Adrenal gland (tissue), 12 donors: ENCODE results near the gene PSKH1. TPM values are rescaled to one million over a fixed set of nuclear protein-coding genes. Genes with fewer than 3 reads are reported as not detected.
A peak's percentile ranks its signal among the peaks of the same experiment; 100 is the strongest.
"Not testable (repeated sequence)": the region's sequence is repeated elsewhere in the genome, so short reads cannot be mapped to it uniquely, and the experiment has no call there.

Experiments used
- DNase-seq, 7 donors: peaks; one replicate each; pipeline ENCODE4 v3.0.0-alpha.2; 2019 to 2020
- H3K27ac ChIP-seq, 5 donors: fragments of 200-600 bp; sonication (generic) in 4 of 5; 1 replicate in 3 of 5; 2 replicates in 2 of 5; pipeline versions ENCODE4 v1.5.1 to v1.8.0; 2016 to 2020; ENCODE audit warnings: mild to moderate bottlenecking in 1 of 5
- H3K27me3 ChIP-seq: fragments of 200-600 bp; 2 replicates; pipeline ENCODE4 v1.8.0; 2021
- H3K36me3 ChIP-seq, 2 donors: fragments of 200-600 bp; replicated peaks in 1 of 2; 1 replicate in 1 of 2; 2 replicates in 1 of 2; pipeline versions ENCODE4 v1.5.1 to v1.8.0; 2018 to 2022
- H3K4me1 ChIP-seq, 2 donors: fragments of 200-600 bp; replicated peaks in 1 of 2; 1 replicate in 1 of 2; 2 replicates in 1 of 2; pipeline versions ENCODE4 v1.5.1 to v1.8.0; 2018 to 2021
- H3K4me3 ChIP-seq, 4 donors: fragments of 200-600 bp; sonication (generic) in 3 of 4; one replicate each; pipeline ENCODE4 v1.5.1; 2016 to 2018
- H3K9me3 ChIP-seq, 3 donors: fragments of 200-600 bp; sonication (generic) in 1 of 3; replicated peaks in 1 of 3; 1 replicate in 2 of 3; 2 replicates in 1 of 3; pipeline versions ENCODE4 v1.5.1 to v1.8.0; 2016 to 2021
- CTCF ChIP-seq, 6 experiments: fragments of 450-650 bp in 4 of 6; fragments of 200-600 bp in 2 of 6; sonication (generic) in 1 of 6; IDR thresholded peaks; 1 replicate in 5 of 6; 2 replicates in 1 of 6; pipeline versions ENCODE4 v1.5.1 to v1.8.0; 2016 to 2021; ENCODE audit warnings: antibody characterized with exemption in 6 of 6, mild to moderate bottlenecking in 2 of 6, moderate library complexity in 1 of 6
- POLR2A ChIP-seq, 2 donors: fragments of 450-650 bp; IDR thresholded peaks; one replicate each; pipeline ENCODE4 v1.6.1; 2017; ENCODE audit warnings: antibody characterized with exemption in 2 of 2, mild to moderate bottlenecking in 2 of 2, moderate library complexity in 1 of 2
- WGBS, 4 donors: extraction: QIAGEN DNeasy Blood & Tissue Kit in 2 of 4; methylation state at CpG; one replicate each; pipeline versions ENCODE4 v1.1.5 to v1.1.7; 2013 to 2017; 5-methylcytosine and 5-hydroxymethylcytosine counted together
- intact Hi-C, 2 donors: fragments of 100-400 bp; cut with DNase I; formaldehyde crosslinking; loops; one replicate each; pipeline versions ENCODE4 v1.14.1 to v1.15.0; 2022 to 2023
- polyA plus RNA-seq, 3 donors: library from polyadenylated mRNA; stranded (reverse); fragments of 200-250 nt in 2 of 3; fragments of 350-450 nt in 1 of 3; fragmentation: Illumina TruSeq in 1 of 3; extraction: RNeasy Lipid Tissue Mini Kit (QIAGEN cat#74804) in 1 of 3; gene quantifications; one replicate each; pipeline ENCODE4 v1.2.3, GENCODE V29; 2013 to 2014
- total RNA-seq, 9 donors: library from RNA; depleted of rRNA in 4 of 9; stranded (reverse); fragments of >200 nt in 4 of 9; fragments of 120-200 nt in 1 of 9; fragmentation: NEBNext Ultra II Directional in 1 of 9; extraction: Animal tissue kit (Norgen Biotek cat#: 25700) in 1 of 9; gene quantifications; one replicate each; pipeline versions ENCODE4 v1.1.0 to v1.2.4, GENCODE V29; 2013 to 2023
- donor health status: healthy with polysubstance abuse.
- donor health status: Bipolar disorder and iron deficiency.
- donor health status: DM: yes; HTN: yes; CAD: no.
- donor health status: DM: no; HTN: no; CAD: no.
- donor health status: DM: no; HTN: no; CAD: no.
- donor health status: DM: yes; HTN: yes; CAD: no.

The PSKH1 gene
- total and polyA plus RNA-seq, 12 donors = 9.5 to 43.7 (median 24.0) TPM

- TF ChIP-seq POLR2A (IDR thresholded peaks at IDR 0.05) (no peak), CTCF (IDR thresholded peaks at IDR 0.05) (no peak)
- Histone ChIP-seq H3K9me3 (no peaks in the 10 kb centered on the region), H3K4me3 (no peak overlapping the region), H3K4me1 (peaks cover 9 to 15% of the 10 kb centered on the region in 2 donors), H3K27me3 (no peaks in the 10 kb centered on the region), H3K27ac (no peak overlapping the region), H3K36me3 (peaks cover 0 to 17% of the 10 kb centered on the region in 2 donors)
- DNase-seq = no peak
- intact Hi-C loops = no loop called here
- 76 to 85% (median 79%) methylated on average over 7 of the region's 7 CpGs for WGBS, 4 donors
Measured at GRCh38 chr16:67914758-67915495, 21.9 kb downstream of the PSKH1 start.

- H3K4me3 ChIP-seq, H3K9me3 ChIP-seq, intact Hi-C loops, H3K27me3 ChIP-seq, DNase-seq, H3K27ac ChIP-seq: not testable (repeated sequence)
- 80 to 100% (median 92%) methylated on average over 1 to 2 of the region's 2 CpGs; no CpG with 5 or more reads in 1 of the 4 donors for WGBS, 4 donors
- H3K4me1 ChIP-seq = peaks cover 9 to 15% of the 10 kb centered on the region in 2 donors
- H3K36me3 ChIP-seq = peaks cover 0 to 14% of the 10 kb centered on the region in 2 donors
Measured at GRCh38 chr16:67915496-67915769, 22.4 kb downstream of the PSKH1 start.

GRCh38 chr16:67915831-67916723, 23.0 kb downstream of the PSKH1 start:
- H3K9me3 ChIP-seq = no peaks in the 10 kb centered on the region
- H3K4me1 ChIP-seq = peaks cover 9 to 15% of the 10 kb centered on the region in 2 donors
- H3K4me3 ChIP-seq = no peak overlapping the region
- peaks cover 0 to 10% of the 10 kb centered on the region in 2 donors for H3K36me3 ChIP-seq
- intact Hi-C loops = no loop called here
- no peak for DNase-seq
- no peaks in the 10 kb centered on the region for H3K27me3 ChIP-seq
- no peak for TF ChIP-seq POLR2A (IDR thresholded peaks at IDR 0.05)
- no peak for TF ChIP-seq CTCF (IDR thresholded peaks at IDR 0.05)
- peak overlapping the region in 2 of 5 donors; percentile 84 to 85 for H3K27ac ChIP-seq
- WGBS, 4 donors = 79 to 87% (median 83%) methylated on average over 5 to 7 of the region's 7 CpGs

- intact Hi-C loops = no loop called here
- 52 to 71% (median 58%) methylated on average over 4 to 6 of the region's 6 CpGs for WGBS, 4 donors
- no peak overlapping the region for H3K4me3 ChIP-seq
- H3K27ac ChIP-seq = peak overlapping the region in 4 of 5 donors; percentile 33 to 85 (median 78)
- no peaks in the 10 kb centered on the region for H3K9me3 ChIP-seq
- peaks cover 9 to 15% of the 10 kb centered on the region in 2 donors for H3K4me1 ChIP-seq
- H3K27me3 ChIP-seq = no peaks in the 10 kb centered on the region
- no peak for TF ChIP-seq POLR2A (IDR thresholded peaks at IDR 0.05)
- H3K36me3 ChIP-seq = no peaks in the 10 kb centered on the region
- peak in 3 of 7 donors; percentile 44 to 55 (median 54) for DNase-seq
Measured at GRCh38 chr16:67917140-67917851, 24.2 kb downstream of the PSKH1 start.

GRCh38 chr16:67917852-67918236, 24.8 kb downstream of the PSKH1 start:
- WGBS, 4 donors = 36 to 58% (median 41%) methylated on average over 4 of the region's 4 CpGs
- Histone ChIP-seq H3K27me3 (no peaks in the 10 kb centered on the region), H3K36me3 (no peaks in the 10 kb centered on the region), H3K4me3 (no peak overlapping the region), H3K27ac (peak overlapping the region in 4 of 5 donors; percentile 33 to 85 (median 78)), H3K9me3 (no peaks in the 10 kb centered on the region), H3K4me1 (peaks cover 9 to 15% of the 10 kb centered on the region in 2 donors)
- DNase-seq = peak; percentile 72 to 89 (median 85)
- TF ChIP-seq CTCF (IDR thresholded peaks at IDR 0.05) = no peak
- peak in 1 of 2 donors; percentile 47 for TF ChIP-seq POLR2A (IDR thresholded peaks at IDR 0.05)
- intact Hi-C loops = no loop called here
